Upper lobe of right lung (tissue), 1 donor: Measurements from ENCODE around the gene RGR. TPM values are rescaled to one million over a fixed set of nuclear protein-coding genes. Genes with fewer than 3 reads are reported as not detected.
"Not testable (repeated sequence)": the region's sequence is repeated elsewhere in the genome, so short reads cannot be mapped to it uniquely, and the experiment has no call there.

Experiments
- ATAC-seq: fragments of 200-7000 bp; cut with Tn5 transposase; one replicate; pipeline ENCODE4 v1.9.1; 2020; ENCODE audit warnings: mild to moderate bottlenecking, moderate library complexity
- DNase-seq: peaks from one replicate; pipeline ENCODE4 v3.0.0-alpha.2; 2020
- H3K27ac ChIP-seq: fragments of 200-600 bp; one replicate; pipeline ENCODE4 v1.8.0; 2022
- H3K27me3 ChIP-seq: fragments of 200-600 bp; one replicate; pipeline ENCODE4 v1.8.0; 2022; ENCODE audit warnings: mild to moderate bottlenecking
- H3K36me3 ChIP-seq: fragments of 200-600 bp; one replicate; pipeline ENCODE4 v1.8.0; 2022
- H3K4me1 ChIP-seq: fragments of 200-600 bp; one replicate; pipeline ENCODE4 v1.8.0; 2022
- H3K4me3 ChIP-seq: fragments of 200-600 bp; one replicate; pipeline ENCODE4 v1.8.0; 2022; ENCODE audit warnings: mild to moderate bottlenecking
- H3K9me3 ChIP-seq: fragments of 200-600 bp; one replicate; pipeline ENCODE4 v1.8.0; 2022
- intact Hi-C: fragments of 100-400 bp; cut with DNase I; formaldehyde crosslinking; loops from one replicate; pipeline ENCODE4 v1.11.0; 2022
- total RNA-seq: library from RNA; stranded (reverse); fragmentation: NEBNext Ultra II Directional; extraction: Animal tissue kit (Norgen Biotek cat#: 25700); gene quantifications from one replicate; pipeline ENCODE4 v1.2.1, GENCODE V29; 2021
- TF ChIP-seq, protein P1 (sequence below): fragments of 200-600 bp; IDR thresholded peaks from one replicate; pipeline ENCODE4 v1.8.0; 2022; ENCODE audit warnings: antibody characterized with exemption
- donor health status: DM: no; HTN: yes; CAD: no; lungs with severe emphysema.

The RGR gene
- total RNA-seq, 1 donor from 2014 or later = 0.41 TPM

DNA sequence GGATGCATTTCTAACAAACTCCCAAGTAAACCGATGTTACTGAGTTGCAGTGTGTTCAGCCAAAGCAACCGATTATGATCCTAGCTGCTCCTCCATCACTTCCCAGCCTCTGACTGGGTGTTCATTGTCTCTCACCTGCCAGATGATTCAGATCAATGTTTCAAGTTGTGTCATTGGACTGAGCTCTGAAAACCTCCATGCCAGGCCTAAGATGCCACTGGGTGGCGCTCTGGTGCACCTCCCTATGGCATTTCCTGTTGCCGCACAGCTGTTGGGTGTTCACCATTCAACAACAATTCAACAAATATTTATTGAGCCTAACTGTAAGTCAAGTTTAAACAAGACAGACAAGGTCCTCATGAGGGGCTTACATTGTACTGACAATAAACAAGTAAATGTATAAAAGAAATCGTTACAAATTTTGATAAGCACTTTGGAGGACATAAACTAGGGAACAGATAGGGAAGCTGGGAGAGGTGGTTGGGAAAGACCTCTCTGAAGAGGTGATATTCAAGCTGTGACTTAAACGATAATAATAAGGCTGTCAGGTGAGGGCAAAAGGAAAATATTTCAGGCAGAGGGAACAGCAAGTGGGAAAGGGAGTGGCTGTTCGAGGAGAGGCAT, 22.8 kb downstream of the RGR start:
- H3K9me3 ChIP-seq = no peaks in the 10 kb centered on the region
- intact Hi-C loops = loop anchor here (5.0 to 10.0 kb wide), 2 partner anchors 97 to 270 kb away; no protein-coding TSS in a partner anchor
- ATAC-seq = peak; percentile 67
- no peaks in the 10 kb centered on the region for H3K27me3 ChIP-seq
- peaks cover 4% of the 10 kb centered on the region for H3K4me1 ChIP-seq
- H3K27ac ChIP-seq = no peak overlapping the region
- no peak for DNase-seq
- H3K4me3 ChIP-seq = no peak overlapping the region
- H3K36me3 ChIP-seq = no peaks in the 10 kb centered on the region
- TF ChIP-seq, protein P1, sequence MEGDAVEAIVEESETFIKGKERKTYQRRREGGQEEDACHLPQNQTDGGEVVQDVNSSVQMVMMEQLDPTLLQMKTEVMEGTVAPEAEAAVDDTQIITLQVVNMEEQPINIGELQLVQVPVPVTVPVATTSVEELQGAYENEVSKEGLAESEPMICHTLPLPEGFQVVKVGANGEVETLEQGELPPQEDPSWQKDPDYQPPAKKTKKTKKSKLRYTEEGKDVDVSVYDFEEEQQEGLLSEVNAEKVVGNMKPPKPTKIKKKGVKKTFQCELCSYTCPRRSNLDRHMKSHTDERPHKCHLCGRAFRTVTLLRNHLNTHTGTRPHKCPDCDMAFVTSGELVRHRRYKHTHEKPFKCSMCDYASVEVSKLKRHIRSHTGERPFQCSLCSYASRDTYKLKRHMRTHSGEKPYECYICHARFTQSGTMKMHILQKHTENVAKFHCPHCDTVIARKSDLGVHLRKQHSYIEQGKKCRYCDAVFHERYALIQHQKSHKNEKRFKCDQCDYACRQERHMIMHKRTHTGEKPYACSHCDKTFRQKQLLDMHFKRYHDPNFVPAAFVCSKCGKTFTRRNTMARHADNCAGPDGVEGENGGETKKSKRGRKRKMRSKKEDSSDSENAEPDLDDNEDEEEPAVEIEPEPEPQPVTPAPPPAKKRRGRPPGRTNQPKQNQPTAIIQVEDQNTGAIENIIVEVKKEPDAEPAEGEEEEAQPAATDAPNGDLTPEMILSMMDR = peak; percentile 59

DNA sequence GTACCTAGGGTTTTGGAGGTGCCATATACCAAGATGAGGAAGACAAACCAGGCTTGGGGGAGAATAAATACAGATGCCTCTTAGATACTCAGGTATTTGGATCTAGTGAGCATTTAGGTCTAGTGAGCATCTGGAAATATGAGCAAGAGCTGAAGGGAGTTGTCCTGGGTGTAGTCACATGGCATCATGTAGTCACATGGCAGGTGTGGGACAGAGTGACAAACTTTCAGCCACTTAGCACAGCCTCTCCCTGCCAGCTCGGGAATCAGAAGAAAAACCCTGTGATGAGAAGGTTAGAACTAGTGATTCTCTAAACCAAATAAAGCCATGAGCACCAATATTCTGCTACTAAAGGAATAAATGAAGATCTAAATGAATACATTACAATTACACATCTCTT, 24.3 kb downstream of the RGR start:
- no peaks in the 10 kb centered on the region for H3K27me3 ChIP-seq
- no peaks in the 10 kb centered on the region for H3K9me3 ChIP-seq
- H3K27ac ChIP-seq = no peak overlapping the region
- H3K4me1 ChIP-seq = peaks cover 4% of the 10 kb centered on the region
- ATAC-seq (no peak), DNase-seq (no peak)
- H3K4me3 ChIP-seq = no peak overlapping the region
- intact Hi-C loops = loop anchor here (5.0 to 10.0 kb wide), 2 partner anchors 96 to 268 kb away; no protein-coding TSS in a partner anchor
- H3K36me3 ChIP-seq = no peaks in the 10 kb centered on the region
- TF ChIP-seq, protein P1 = no peak

GRCh38 chr10:84269773-84270172, 24.9 kb downstream of the RGR start:
- no peak for ATAC-seq
- H3K9me3 ChIP-seq = no peaks in the 10 kb centered on the region
- H3K4me3 ChIP-seq = no peak overlapping the region
- H3K36me3 ChIP-seq = no peaks in the 10 kb centered on the region
- H3K27me3 ChIP-seq = no peaks in the 10 kb centered on the region
- H3K4me1 ChIP-seq = peaks cover 2% of the 10 kb centered on the region
- intact Hi-C loops = loop anchor here (5.0 to 10.0 kb wide), 2 partner anchors 95 to 268 kb away; no protein-coding TSS in a partner anchor
- no peak for DNase-seq
- TF ChIP-seq, protein P1 = no peak
- H3K27ac ChIP-seq = no peak overlapping the region

- TF ChIP-seq, protein P1 = no peak
- DNase-seq (no peak), ATAC-seq (peak; percentile 63)
- H3K27me3 ChIP-seq = no peaks in the 10 kb centered on the region
- no peaks in the 10 kb centered on the region for H3K9me3 ChIP-seq
- H3K4me3 ChIP-seq = no peak overlapping the region
- intact Hi-C loops = no loop called here
- no peak overlapping the region for H3K27ac ChIP-seq
- H3K36me3 ChIP-seq = no peaks in the 10 kb centered on the region
- no peaks in the 10 kb centered on the region for H3K4me1 ChIP-seq
Measured at GRCh38 chr10:84270708-84271107, 25.9 kb downstream of the RGR start.

- H3K36me3 ChIP-seq, H3K4me3 ChIP-seq, ATAC-seq, H3K27me3 ChIP-seq, DNase-seq, H3K27ac ChIP-seq, H3K9me3 ChIP-seq, H3K4me1 ChIP-seq, intact Hi-C loops: not testable (repeated sequence)
Measured at GRCh38 chr10:84279876-84280475, 35.1 kb downstream of the RGR start.

DNA sequence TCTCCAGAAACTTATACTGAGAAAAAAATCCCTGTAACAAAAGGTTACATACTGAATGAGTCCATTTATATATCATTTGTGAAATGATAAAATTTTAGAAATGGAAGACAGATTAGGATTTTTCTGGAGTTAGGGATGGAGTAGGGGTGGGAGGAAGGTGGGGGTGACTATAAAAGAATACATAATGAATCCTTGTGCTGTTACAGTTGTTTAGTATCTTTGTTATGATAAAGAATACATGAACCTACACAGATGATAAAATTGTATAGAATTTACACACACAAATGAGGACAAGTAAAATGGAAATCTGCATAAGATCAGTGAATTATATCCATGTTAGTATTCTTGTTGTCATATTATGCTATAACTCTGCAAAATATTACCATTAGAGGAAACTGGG, 41.8 kb downstream of the RGR start:
- H3K36me3 ChIP-seq = no peaks in the 10 kb centered on the region
- ATAC-seq = no peak
- TF ChIP-seq, protein P1 = no peak

More for the DNA sequence above, 41.8 kb downstream of the RGR start:
- no peak overlapping the region for H3K4me3 ChIP-seq
- no peak overlapping the region for H3K27ac ChIP-seq
- DNase-seq = no peak
- no peaks in the 10 kb centered on the region for H3K4me1 ChIP-seq
- no peaks in the 10 kb centered on the region for H3K9me3 ChIP-seq
- H3K27me3 ChIP-seq = no peaks in the 10 kb centered on the region
- intact Hi-C loops = no loop called here
